ENCODE measurements around the gene CREBBP.
"Not testable (repeated sequence)": the region's sequence is repeated elsewhere in the genome, so short reads cannot be mapped to it uniquely, and the experiment has no call there.

The CREBBP gene

DNA sequence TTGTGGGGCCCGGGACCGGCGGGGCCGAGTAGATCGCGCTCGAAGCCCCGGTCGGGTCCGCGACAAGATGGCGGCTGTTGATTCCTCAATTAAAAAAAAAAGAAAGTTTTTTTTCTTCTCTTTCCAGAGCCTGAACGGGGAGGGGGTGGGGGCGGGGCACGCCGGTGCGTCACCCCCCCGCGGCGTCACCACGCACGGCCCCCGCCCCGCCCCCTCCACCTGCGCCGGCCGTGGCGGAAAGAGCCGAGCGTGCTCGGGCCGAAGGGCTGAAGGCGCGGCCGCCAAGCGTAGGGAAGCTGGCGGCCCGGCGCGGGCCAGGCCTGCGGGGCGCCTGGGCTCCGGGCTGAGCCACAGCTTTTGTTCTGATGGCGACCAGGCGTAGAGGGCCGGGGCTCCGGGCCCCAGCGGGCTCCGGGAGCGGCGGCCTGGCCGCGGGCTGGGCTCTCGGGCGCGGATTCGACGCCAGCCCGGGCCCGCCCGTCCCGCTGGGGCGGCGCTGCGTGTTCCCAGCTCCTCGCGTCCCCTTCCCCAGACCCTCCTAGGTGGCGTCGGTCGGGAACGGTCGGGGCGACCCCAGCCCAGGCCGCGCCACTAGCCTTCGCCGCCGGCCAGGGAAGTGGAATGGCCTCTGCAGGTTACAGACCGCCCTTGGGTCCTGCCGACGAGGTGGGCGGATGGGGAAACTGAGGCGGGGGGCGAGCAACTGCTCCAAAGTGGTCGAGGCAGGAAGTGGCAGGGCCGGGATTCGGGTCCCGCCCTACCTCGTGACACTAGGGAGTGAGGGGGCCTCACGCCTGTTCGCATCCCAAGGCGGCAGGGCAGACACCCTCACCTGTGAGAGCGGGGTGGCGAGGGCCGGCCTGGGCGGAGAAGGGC is at the start of gene CREBBP:
CREBBP (minus strand) TSS at position 91 of the 876 bp plus-strand sequence. CDS start 797 bp downstream, outside the sequence.
- peak within 1 kb of the TSS; percentile 80 for H3K4me3 ChIP-seq
- no peak for DNase-seq (ENCODE audit: low read depth, low spot score)
- peaks cover 15% of the 10 kb centered on the region for H3K36me3 ChIP-seq (ENCODE audit: insufficient read depth, low read length)
- peak; percentile 71 for TF ChIP-seq POLR2AphosphoS5 (IDR thresholded peaks at IDR 0.05; ENCODE audit: borderline replicate concordance, low read depth, low read length)
- TF ChIP-seq FOXP2 (optimal IDR thresholded peaks at IDR 0.05; ENCODE audit: control extremely low read depth, extremely low read length, insufficient read depth) = peak; percentile 22
- TF ChIP-seq EZH2 (IDR thresholded peaks at IDR 0.05) = no peak
- no peaks in the 10 kb centered on the region for H3K9me3 ChIP-seq (ENCODE audit: low read depth, low read length)
- peak within 1 kb of the TSS; percentile 89 for H3K9ac ChIP-seq (ENCODE audit: insufficient read length)
- peak within 1 kb of the TSS; percentile 42; the same call in 1 of the 2 replicates for H3K27ac ChIP-seq

DNA sequence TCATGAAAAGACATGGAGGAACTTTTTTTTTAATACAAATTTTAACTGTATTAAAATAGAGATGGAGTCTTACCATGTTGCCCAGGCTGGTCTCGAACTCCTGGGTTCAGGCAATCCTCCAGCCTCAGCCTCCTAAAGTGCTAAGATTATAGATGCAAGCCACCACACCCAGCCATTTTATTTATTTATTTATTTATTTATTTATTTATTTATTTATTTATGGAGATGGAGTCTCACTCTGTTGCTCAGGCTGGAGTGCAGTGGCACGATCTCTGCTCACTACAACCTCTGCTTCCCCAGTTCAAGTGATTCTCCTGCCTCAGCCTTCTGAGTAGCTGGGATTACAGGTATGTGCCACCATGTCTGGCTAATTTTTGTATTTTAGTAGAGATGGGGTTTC is 46.6 kb upstream of the CREBBP start:
- not testable (repeated sequence) for H3K9me3 ChIP-seq (ENCODE audit: low read depth, low read length); H3K4me3 ChIP-seq; H3K36me3 ChIP-seq (ENCODE audit: insufficient read depth, low read length); H3K9ac ChIP-seq (ENCODE audit: insufficient read length); DNase-seq (ENCODE audit: low read depth, low spot score); H3K27ac ChIP-seq

DNA sequence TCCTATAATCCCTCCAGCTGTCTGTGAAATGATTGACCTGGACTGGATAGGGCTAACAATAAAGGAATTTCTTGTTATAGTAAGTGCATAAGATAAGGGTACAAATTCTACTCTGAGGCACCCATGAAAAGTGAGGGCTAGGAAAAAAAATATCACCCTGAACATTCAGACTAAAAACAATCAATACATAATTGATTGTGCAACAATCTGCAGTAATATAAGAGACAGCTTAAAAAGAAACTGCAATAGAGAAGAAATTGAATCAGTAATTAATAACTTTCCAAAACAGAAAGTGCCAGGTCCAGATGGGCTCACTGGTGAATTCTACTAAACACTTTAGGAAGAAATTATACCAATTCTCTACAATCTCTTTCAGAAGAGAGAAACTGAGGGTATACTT is 44.2 kb upstream of the CREBBP start:
- Histone ChIP-seq H3K9ac (ENCODE audit: insufficient read length) (no peak overlapping the region), H3K9me3 (ENCODE audit: low read depth, low read length) (no peaks in the 10 kb centered on the region), H3K4me3 (no peak overlapping the region), H3K27ac (no peak overlapping the region), H3K36me3 (ENCODE audit: insufficient read depth, low read length) (no peaks in the 10 kb centered on the region)
- DNase-seq (ENCODE audit: low read depth, low spot score) = no peak
- TF ChIP-seq EZH2 (IDR thresholded peaks at IDR 0.05) (no peak), FOXP2 (optimal IDR thresholded peaks at IDR 0.05; ENCODE audit: control extremely low read depth, extremely low read length, insufficient read depth) (no peak), POLR2AphosphoS5 (IDR thresholded peaks at IDR 0.05; ENCODE audit: borderline replicate concordance, low read depth, low read length) (no peak)

DNA sequence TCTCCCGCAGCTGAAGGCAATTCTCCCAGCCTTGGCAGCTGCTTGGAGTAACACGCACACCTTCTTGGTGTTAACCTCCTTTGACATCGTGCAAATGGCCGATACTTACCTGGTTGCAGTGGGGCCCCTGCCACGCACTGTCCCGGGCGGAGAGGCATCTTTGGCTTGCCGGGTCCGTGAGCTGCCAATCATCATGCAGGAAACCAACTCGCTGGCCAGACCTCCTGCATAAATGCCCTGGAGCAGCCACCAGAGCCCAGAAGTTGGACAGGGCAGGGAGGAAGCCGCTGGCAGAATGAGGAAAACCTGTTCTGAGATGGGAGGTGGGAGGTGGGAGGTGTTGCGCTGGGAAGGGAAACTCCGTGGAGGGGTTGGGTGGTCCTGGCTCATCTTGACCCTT is 41.7 kb upstream of the CREBBP start:
- H3K27ac ChIP-seq = no peak overlapping the region
- H3K9me3 ChIP-seq (ENCODE audit: low read depth, low read length) = no peaks in the 10 kb centered on the region
- H3K36me3 ChIP-seq (ENCODE audit: insufficient read depth, low read length) = no peaks in the 10 kb centered on the region
- no peak for TF ChIP-seq EZH2 (IDR thresholded peaks at IDR 0.05)
- TF ChIP-seq POLR2AphosphoS5 (IDR thresholded peaks at IDR 0.05; ENCODE audit: borderline replicate concordance, low read depth, low read length) = no peak
- TF ChIP-seq FOXP2 (optimal IDR thresholded peaks at IDR 0.05; ENCODE audit: control extremely low read depth, extremely low read length, insufficient read depth) = no peak
- no peak overlapping the region for H3K4me3 ChIP-seq
- no peak overlapping the region for H3K9ac ChIP-seq (ENCODE audit: insufficient read length)
- no peak for DNase-seq (ENCODE audit: low read depth, low spot score)

DNA sequence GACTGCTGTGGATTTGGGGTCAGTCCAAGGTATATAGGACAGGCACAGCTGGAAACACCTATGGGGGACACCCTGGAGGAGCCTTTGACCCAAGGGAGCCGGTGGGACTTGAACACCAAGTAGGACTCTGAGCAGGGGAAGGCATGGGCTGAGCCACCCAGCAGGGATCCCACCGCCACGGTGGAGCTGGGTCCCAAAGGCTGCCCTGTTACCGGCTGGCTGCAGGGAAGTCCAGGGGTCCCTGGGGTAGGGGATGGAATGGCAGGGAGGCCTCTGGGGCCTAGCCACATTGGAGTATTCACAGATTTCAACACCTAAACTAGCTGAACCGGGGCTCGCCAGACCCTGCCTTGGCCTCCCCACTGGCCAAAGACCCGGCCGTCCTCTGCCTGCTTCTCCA is 39.7 kb upstream of the CREBBP start:
- DNase-seq (ENCODE audit: low read depth, low spot score) = no peak
- H3K9ac ChIP-seq (ENCODE audit: insufficient read length) = no peak overlapping the region
- no peak overlapping the region for H3K4me3 ChIP-seq
- no peaks in the 10 kb centered on the region for H3K9me3 ChIP-seq (ENCODE audit: low read depth, low read length)
- TF ChIP-seq EZH2 (IDR thresholded peaks at IDR 0.05) = no peak
- no peaks in the 10 kb centered on the region for H3K36me3 ChIP-seq (ENCODE audit: insufficient read depth, low read length)
- H3K27ac ChIP-seq = no peak overlapping the region

DNA sequence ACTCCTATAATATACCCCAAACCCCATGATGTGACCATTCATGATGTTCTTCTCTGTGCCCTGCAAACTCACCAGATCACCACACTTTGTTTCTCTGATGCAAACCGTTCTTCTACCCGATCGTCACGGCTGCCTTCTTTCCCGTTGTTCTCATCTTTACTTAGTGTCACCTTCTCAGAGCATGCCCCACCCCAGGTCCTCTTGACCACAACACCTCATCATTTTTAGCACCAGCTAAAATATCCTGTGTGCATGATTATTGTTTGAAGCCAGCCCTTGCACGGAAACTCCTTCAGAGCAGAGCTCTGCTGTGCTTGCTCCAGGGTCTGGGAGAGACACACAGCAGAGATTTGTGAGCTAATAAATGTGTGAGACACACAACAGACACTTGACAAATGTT is 38.9 kb upstream of the CREBBP start:
- no peak overlapping the region for H3K4me3 ChIP-seq
- no peak for TF ChIP-seq EZH2 (IDR thresholded peaks at IDR 0.05)
- TF ChIP-seq FOXP2 (optimal IDR thresholded peaks at IDR 0.05; ENCODE audit: control extremely low read depth, extremely low read length, insufficient read depth) = no peak
- no peak for TF ChIP-seq POLR2AphosphoS5 (IDR thresholded peaks at IDR 0.05; ENCODE audit: borderline replicate concordance, low read depth, low read length)
- H3K36me3 ChIP-seq (ENCODE audit: insufficient read depth, low read length) = no peaks in the 10 kb centered on the region
- no peaks in the 10 kb centered on the region for H3K9me3 ChIP-seq (ENCODE audit: low read depth, low read length)
- no peak overlapping the region for H3K9ac ChIP-seq (ENCODE audit: insufficient read length)
- H3K27ac ChIP-seq = no peak overlapping the region
- DNase-seq (ENCODE audit: low read depth, low spot score) = no peak

DNA sequence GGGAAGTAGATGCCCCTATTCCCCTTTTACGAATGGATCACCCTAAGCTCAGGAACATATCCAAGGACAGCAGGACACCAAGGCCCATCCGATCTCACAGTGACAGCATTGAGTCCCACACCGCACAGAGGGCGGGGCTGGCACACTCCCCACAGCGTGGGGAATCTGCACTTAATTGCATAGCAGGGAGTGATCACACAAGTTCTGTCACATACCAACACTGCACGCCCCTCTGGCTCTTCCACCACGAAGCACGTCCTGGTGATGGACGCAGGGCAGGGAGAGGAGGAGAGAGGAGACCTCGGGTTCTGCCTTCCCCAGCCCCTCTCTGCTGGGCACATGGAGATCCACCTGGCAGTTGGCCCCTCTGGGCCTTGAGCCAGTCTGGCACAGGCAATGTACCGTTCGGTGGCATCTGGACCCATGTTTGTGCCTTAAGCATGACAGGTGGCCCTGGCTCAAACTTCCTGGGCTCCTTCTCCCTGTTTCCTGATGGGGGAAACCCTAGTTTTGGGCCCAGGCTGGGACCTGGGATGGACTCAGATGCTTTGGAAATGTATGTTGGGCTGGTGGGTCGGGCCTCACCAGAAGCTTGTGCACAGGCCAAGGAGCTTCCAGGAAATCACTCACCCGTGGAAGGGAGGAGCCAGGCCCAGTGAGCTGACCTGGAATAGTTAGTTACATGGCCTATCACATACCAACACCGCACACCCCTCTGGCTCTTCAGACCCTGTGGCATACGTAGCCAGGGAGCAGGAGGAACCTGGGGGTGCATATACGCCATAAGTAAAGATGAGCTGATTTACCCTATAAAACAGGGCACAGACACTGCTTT is 35.1 kb upstream of the CREBBP start:
- TF ChIP-seq EZH2 (IDR thresholded peaks at IDR 0.05) (no peak), FOXP2 (optimal IDR thresholded peaks at IDR 0.05; ENCODE audit: control extremely low read depth, extremely low read length, insufficient read depth) (no peak), POLR2AphosphoS5 (IDR thresholded peaks at IDR 0.05; ENCODE audit: borderline replicate concordance, low read depth, low read length) (no peak)
- no peak overlapping the region for H3K9ac ChIP-seq (ENCODE audit: insufficient read length)
- H3K4me3 ChIP-seq = no peak overlapping the region
- H3K27ac ChIP-seq = no peak overlapping the region
- H3K9me3 ChIP-seq (ENCODE audit: low read depth, low read length) = no peaks in the 10 kb centered on the region
- H3K36me3 ChIP-seq (ENCODE audit: insufficient read depth, low read length) = no peaks in the 10 kb centered on the region
- no peak for DNase-seq (ENCODE audit: low read depth, low spot score)

DNA sequence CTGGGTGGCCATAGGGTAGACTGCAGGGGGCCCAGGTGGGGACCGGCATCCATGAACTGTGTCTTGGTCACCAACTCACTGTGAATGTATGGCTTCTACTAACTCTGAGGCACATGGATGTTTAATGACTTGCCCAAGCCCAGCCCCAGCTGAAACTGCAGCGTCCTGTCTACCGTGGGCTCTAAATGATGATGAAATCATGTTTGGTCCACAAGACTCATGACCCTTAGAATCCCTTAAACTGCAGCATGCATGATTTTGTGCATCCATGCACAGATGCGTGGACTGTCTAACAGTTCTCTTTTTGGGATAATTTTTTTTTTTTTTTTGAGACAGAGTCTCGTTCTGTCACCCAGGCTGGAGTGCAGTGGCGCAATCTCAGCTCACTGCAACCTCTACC is 32.4 kb upstream of the CREBBP start:
- no peak overlapping the region for H3K4me3 ChIP-seq
- H3K9me3 ChIP-seq (ENCODE audit: low read depth, low read length) = no peaks in the 10 kb centered on the region
- no peak for DNase-seq (ENCODE audit: low read depth, low spot score)
- no peak for TF ChIP-seq EZH2 (IDR thresholded peaks at IDR 0.05)
- no peak for TF ChIP-seq POLR2AphosphoS5 (IDR thresholded peaks at IDR 0.05; ENCODE audit: borderline replicate concordance, low read depth, low read length)
- no peak for TF ChIP-seq FOXP2 (optimal IDR thresholded peaks at IDR 0.05; ENCODE audit: control extremely low read depth, extremely low read length, insufficient read depth)
- no peak overlapping the region for H3K27ac ChIP-seq
- no peak overlapping the region for H3K9ac ChIP-seq (ENCODE audit: insufficient read length)
- no peaks in the 10 kb centered on the region for H3K36me3 ChIP-seq (ENCODE audit: insufficient read depth, low read length)

Data from SK-N-MC (cell line).